CD14-positive monocyte (primary cell): ENCODE results near the gene CPO. TPM values are rescaled to one million over a fixed set of nuclear protein-coding genes. Genes with fewer than 3 reads are reported as not detected.

Experiments
- DNase-seq, 3 donors: peaks; one replicate each; pipeline ENCODE4 v3.0.0-alpha.2; 2011 to 2022
- H2AFZ ChIP-seq: 2 replicates; pipeline ENCODE4 v1.6.0; 2012; ENCODE audit warnings: mild to moderate bottlenecking, low read depth, low read length, inconsistent platforms; ENCODE audit not compliant: insufficient read depth, poor library complexity, severe bottlenecking
- H3K27ac ChIP-seq, 2 donors: 1 replicate in 1 of 2; 2 replicates in 1 of 2; pipeline ENCODE4 v1.5.1; 2012 to 2013; ENCODE audit warnings: low read length in 2 of 2, control low read depth in 1 of 2, inconsistent platforms in 1 of 2, low read depth in 1 of 2, mild to moderate bottlenecking in 1 of 2
- H3K27me3 ChIP-seq, 2 donors: one replicate each; pipeline versions ENCODE4 v1.6.0 to v1.6.1; 2011 to 2013; ENCODE audit warnings: low read length in 2 of 2; ENCODE audit not compliant: control insufficient read depth in 2 of 2, insufficient read depth in 2 of 2
- H3K36me3 ChIP-seq, 2 donors: replicated peaks in 1 of 2; 1 replicate in 1 of 2; 2 replicates in 1 of 2; pipeline versions ENCODE4 v1.5.1 to v1.6.1; 2012 to 2013; ENCODE audit warnings: low read length in 2 of 2, control low read depth in 1 of 2, inconsistent platforms in 1 of 2, mild to moderate bottlenecking in 1 of 2; ENCODE audit not compliant: insufficient read depth in 2 of 2, control insufficient read depth in 1 of 2
- H3K4me1 ChIP-seq, 2 donors: 1 replicate in 1 of 2; 2 replicates in 1 of 2; pipeline versions ENCODE4 v1.5.1 to v1.6.1; 2012 to 2013; ENCODE audit warnings: low read length in 2 of 2, control low read depth in 1 of 2, inconsistent platforms in 1 of 2, mild to moderate bottlenecking in 1 of 2, moderate library complexity in 1 of 2; ENCODE audit not compliant: insufficient read depth in 2 of 2, control insufficient read depth in 1 of 2
- H3K4me2 ChIP-seq: replicated peaks from 2 replicates; pipeline ENCODE3; 2012; ENCODE audit warnings: low read length, moderate library complexity, mild to moderate bottlenecking; ENCODE audit not compliant: poor library complexity, severe bottlenecking; ENCODE audit errors: extremely low read depth
- H3K4me3 ChIP-seq, 3 experiments: fragments of 200-600 bp in 1 of 3; sonication (generic) in 1 of 3; replicated peaks in 1 of 3; 1 replicate in 2 of 3; 2 replicates in 1 of 3; pipeline ENCODE4 v1.5.1; 2011 to 2013; ENCODE audit warnings: low read length in 3 of 3, mild to moderate bottlenecking in 3 of 3, control low read depth in 2 of 3, low read depth in 2 of 3, inconsistent platforms in 1 of 3, moderate library complexity in 1 of 3
- H3K79me2 ChIP-seq: 2 replicates; pipeline ENCODE4 v1.6.0; 2012; ENCODE audit warnings: mild to moderate bottlenecking, control low read depth, inconsistent platforms, low read length, moderate library complexity; ENCODE audit not compliant: insufficient read depth
- H3K9ac ChIP-seq: 2 replicates; pipeline ENCODE4 v1.6.0; 2017; ENCODE audit warnings: low read length, mild to moderate bottlenecking; ENCODE audit not compliant: insufficient read depth, poor library complexity, severe bottlenecking
- H3K9me3 ChIP-seq, 2 donors: replicated peaks in 1 of 2; 1 replicate in 1 of 2; 2 replicates in 1 of 2; pipeline versions ENCODE4 v1.5.1 to v1.6.1; 2012 to 2013; ENCODE audit warnings: low read length in 2 of 2, control low read depth in 1 of 2; ENCODE audit not compliant: control insufficient read depth in 1 of 2, insufficient read depth in 1 of 2
- H4K20me1 ChIP-seq: 2 replicates; pipeline ENCODE4 v1.6.0; 2012; ENCODE audit warnings: mild to moderate bottlenecking, low read length, control low read depth, moderate library complexity; ENCODE audit not compliant: insufficient read depth
- H3K27ac Mint-ChIP-seq, 7 donors: one replicate each; pipeline ENCODE4 v1.8.0; 2020; ENCODE audit warnings: mild to moderate bottlenecking in 7 of 7, mixed read lengths in 7 of 7, moderate library complexity in 6 of 7, inconsistent platforms in 2 of 7
- H3K27me3 Mint-ChIP-seq, 3 donors: one replicate each; pipeline ENCODE4 v1.8.0; 2021 to 2022; ENCODE audit warnings: low read depth in 3 of 3, mild to moderate bottlenecking in 3 of 3, mixed read lengths in 3 of 3, moderate library complexity in 3 of 3, inconsistent platforms in 1 of 3
- H3K36me3 Mint-ChIP-seq, 2 donors: one replicate each; pipeline ENCODE4 v1.8.0; 2020; ENCODE audit warnings: mixed read lengths in 2 of 2, inconsistent platforms in 1 of 2, mild to moderate bottlenecking in 1 of 2
- H3K4me1 Mint-ChIP-seq: one replicate; pipeline ENCODE4 v1.8.0; 2020; ENCODE audit warnings: mild to moderate bottlenecking, mixed read lengths
- H3K4me3 Mint-ChIP-seq, 2 donors: one replicate each; pipeline ENCODE4 v1.8.0; 2020; ENCODE audit warnings: mild to moderate bottlenecking in 2 of 2, mixed read lengths in 2 of 2, moderate library complexity in 1 of 2
- H3K9me3 Mint-ChIP-seq, 7 donors: one replicate each; pipeline ENCODE4 v1.8.0; 2020 to 2022; ENCODE audit warnings: mixed read lengths in 7 of 7, mild to moderate bottlenecking in 6 of 7, moderate library complexity in 6 of 7, inconsistent platforms in 2 of 7
- WGBS: methylation state at CpG from one replicate; pipeline ENCODE4 v1.1.5; 2013; ENCODE audit warnings: missing lambda C conversion rate; ENCODE audit not compliant: insufficient coverage; 5-methylcytosine and 5-hydroxymethylcytosine counted together
- intact Hi-C, 2 donors: fragments of 100-400 bp; cut with micrococcal nuclease; formaldehyde crosslinking; loops; one replicate each; pipeline versions ENCODE4 v1.15.0 to v1.15.1; 2023
- polyA plus RNA-seq, 3 donors: library from polyadenylated mRNA; depleted of rRNA in 1 of 3; unstranded in 2 of 3; stranded (reverse) in 1 of 3; fragments of 300-500 nt in 2 of 3; fragments of >200 nt in 1 of 3; fragmentation: Illumina TruSeq in 2 of 3; gene quantifications; 1 replicate in 2 of 3; 2 replicates in 1 of 3; pipeline ENCODE4 v1.2.3, GENCODE V29; 2012 to 2021
- TF ChIP-seq, protein P1 (sequence below): fragments of 200-600 bp; IDR thresholded peaks from one replicate; pipeline ENCODE4 v1.8.0; 2022; ENCODE audit warnings: antibody characterized with exemption, mild to moderate bottlenecking

CPO gene
- polyA plus RNA-seq, 3 donors = not detected

DNA sequence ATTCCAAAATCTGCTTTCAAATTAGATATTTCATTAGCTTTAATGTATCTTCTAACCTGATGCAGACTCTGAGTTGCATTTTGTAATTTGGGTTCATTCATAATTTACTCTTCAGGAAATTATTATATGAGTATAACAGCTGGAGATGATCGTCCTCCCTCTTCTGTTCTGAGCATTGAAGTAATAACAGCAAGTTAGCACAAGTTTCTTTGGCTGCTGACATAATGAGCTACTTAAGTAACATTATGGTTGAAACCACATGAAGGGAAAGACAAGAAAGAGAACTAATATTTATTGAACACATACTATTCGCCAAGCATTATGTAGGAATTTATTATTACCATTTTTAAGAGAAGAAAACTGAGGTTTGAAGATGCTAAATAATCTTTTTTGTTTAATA is 75.1 kb downstream of the CPO start:
- Mint-ChIP-seq H3K9me3 (peaks cover 0 to 15% (median 7%) of the 10 kb centered on the region in 7 donors), H3K4me1 (no peaks in the 10 kb centered on the region), H3K36me3 (no peaks in the 10 kb centered on the region), H3K27me3 (peaks cover 1 to 4% (median 2%) of the 10 kb centered on the region in 3 donors), H3K4me3 (no peak overlapping the region), H3K27ac (no peak overlapping the region)
- Histone ChIP-seq H3K4me2 (no peak overlapping the region), H2AFZ (no peak overlapping the region), H3K36me3 (no peaks in the 10 kb centered on the region), H4K20me1 (no peaks in the 10 kb centered on the region), H3K79me2 (no peaks in the 10 kb centered on the region), H3K4me1 (no peaks in the 10 kb centered on the region), H3K4me3 (no peak overlapping the region), H3K27ac (no peak overlapping the region), H3K9ac (no peak overlapping the region), H3K27me3 (no peaks in the 10 kb centered on the region), H3K9me3 (no peaks in the 10 kb centered on the region)
- no CpG with 5 or more reads among the region's 2 CpGs for WGBS
- TF ChIP-seq, protein P1, sequence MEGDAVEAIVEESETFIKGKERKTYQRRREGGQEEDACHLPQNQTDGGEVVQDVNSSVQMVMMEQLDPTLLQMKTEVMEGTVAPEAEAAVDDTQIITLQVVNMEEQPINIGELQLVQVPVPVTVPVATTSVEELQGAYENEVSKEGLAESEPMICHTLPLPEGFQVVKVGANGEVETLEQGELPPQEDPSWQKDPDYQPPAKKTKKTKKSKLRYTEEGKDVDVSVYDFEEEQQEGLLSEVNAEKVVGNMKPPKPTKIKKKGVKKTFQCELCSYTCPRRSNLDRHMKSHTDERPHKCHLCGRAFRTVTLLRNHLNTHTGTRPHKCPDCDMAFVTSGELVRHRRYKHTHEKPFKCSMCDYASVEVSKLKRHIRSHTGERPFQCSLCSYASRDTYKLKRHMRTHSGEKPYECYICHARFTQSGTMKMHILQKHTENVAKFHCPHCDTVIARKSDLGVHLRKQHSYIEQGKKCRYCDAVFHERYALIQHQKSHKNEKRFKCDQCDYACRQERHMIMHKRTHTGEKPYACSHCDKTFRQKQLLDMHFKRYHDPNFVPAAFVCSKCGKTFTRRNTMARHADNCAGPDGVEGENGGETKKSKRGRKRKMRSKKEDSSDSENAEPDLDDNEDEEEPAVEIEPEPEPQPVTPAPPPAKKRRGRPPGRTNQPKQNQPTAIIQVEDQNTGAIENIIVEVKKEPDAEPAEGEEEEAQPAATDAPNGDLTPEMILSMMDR = no peak
- no peak for DNase-seq
- intact Hi-C loops = no loop called here

DNA sequence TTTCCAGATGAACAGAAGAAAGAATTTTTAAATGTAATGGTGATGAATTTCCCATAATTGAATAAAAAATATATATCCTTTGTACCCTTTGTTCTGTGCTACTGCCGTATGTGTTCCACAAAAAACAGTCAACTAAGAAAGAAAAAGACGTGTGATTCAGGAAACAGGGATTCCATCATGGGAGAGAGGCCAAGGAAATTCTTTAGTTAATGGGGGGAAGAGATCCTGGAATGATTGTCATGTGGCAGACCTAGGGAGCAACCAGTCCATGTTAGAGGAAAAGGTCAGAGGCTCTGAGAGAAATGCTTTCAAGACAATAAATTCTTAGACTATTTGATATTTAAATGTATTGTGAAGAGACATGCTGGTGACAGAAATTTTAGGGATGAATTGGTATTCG is 76.6 kb downstream of the CPO start:
- intact Hi-C loops = no loop called here
- H3K4me2 ChIP-seq = no peak overlapping the region
- H3K9me3 Mint-ChIP-seq = peaks cover 0 to 17% (median 7%) of the 10 kb centered on the region in 7 donors
- peaks cover 1 to 4% (median 2%) of the 10 kb centered on the region in 3 donors for H3K27me3 Mint-ChIP-seq
- no peaks in the 10 kb centered on the region for H3K36me3 ChIP-seq
- no peak for DNase-seq
- H3K27ac Mint-ChIP-seq = no peak overlapping the region
- no peak overlapping the region for H3K9ac ChIP-seq
- no peaks in the 10 kb centered on the region for H3K79me2 ChIP-seq
- no peak overlapping the region for H3K4me3 ChIP-seq
- H2AFZ ChIP-seq = no peak overlapping the region
- no peaks in the 10 kb centered on the region for H3K4me1 ChIP-seq
- TF ChIP-seq, protein P1 = no peak
- no peaks in the 10 kb centered on the region for H3K9me3 ChIP-seq
- H3K27ac ChIP-seq = no peak overlapping the region
- no peaks in the 10 kb centered on the region for H3K27me3 ChIP-seq
- H3K4me1 Mint-ChIP-seq = no peaks in the 10 kb centered on the region
- no peaks in the 10 kb centered on the region for H4K20me1 ChIP-seq
- no peak overlapping the region for H3K4me3 Mint-ChIP-seq
- WGBS = 86% methylated on average over 1 of the region's 3 CpGs
- no peaks in the 10 kb centered on the region for H3K36me3 Mint-ChIP-seq

Other genes starting within 250 kb of the CPO start
- not detected for gene DYTN, start 221.1 kb upstream of the CPO start, polyA plus RNA-seq
- not detected for gene MDH1B, start 174.2 kb upstream of the CPO start, polyA plus RNA-seq
- 10 to 100 TPM; 10.2 to 12.7 (median 11.3) TPM for gene FASTKD2, start 173.9 kb upstream of the CPO start, polyA plus RNA-seq
- 10 to 100 TPM in 2 of 3 donors, 1 to 10 TPM in 1; 9.4 to 40.7 (median 10.3) TPM for gene KLF7, start 226.4 kb downstream of the CPO start, polyA plus RNA-seq